HG03064 (cell line): ENCODE results near the gene PGM5.

Experiments used
- ATAC-seq: cut with Tn5 transposase; IDR thresholded peaks from one replicate; pipeline ENCODE4 v1.9.1; 2021; ENCODE audit warnings: low read depth; ENCODE audit not compliant: unreplicated experiment

PGM5 gene

GRCh38 chr9:68492806-68493205 lies 136.4 kb downstream of the PGM5 start:
- ATAC-seq = no peak

- no peak for ATAC-seq
These were observed 137.1 kb downstream of the PGM5 start for GRCh38 chr9:68493541-68493940.

GRCh38 chr9:68493958-68494577 lies 137.7 kb downstream of the PGM5 start:
- no peak for ATAC-seq

GRCh38 chr9:68495247-68495646 lies 138.8 kb downstream of the PGM5 start:
- no peak for ATAC-seq

GRCh38 chr9:68496356-68496755 lies 139.9 kb downstream of the PGM5 start:
- no peak for ATAC-seq

GRCh38 chr9:68497629-68498028 lies 141.2 kb downstream of the PGM5 start:
- no peak for ATAC-seq

GRCh38 chr9:68498816-68499215 lies 142.4 kb downstream of the PGM5 start:
- ATAC-seq = no peak

- no peak for ATAC-seq
These were observed 144.3 kb downstream of the PGM5 start for GRCh38 chr9:68500457-68501381.

GRCh38 chr9:68502279-68502678 lies 145.9 kb downstream of the PGM5 start:
- no peak for ATAC-seq

- no peak for ATAC-seq
These were observed 149.4 kb downstream of the PGM5 start for GRCh38 chr9:68505681-68506409.

GRCh38 chr9:68506551-68506950 lies 150.1 kb downstream of the PGM5 start:
- ATAC-seq = no peak

GRCh38 chr9:68507130-68507805 lies 150.9 kb downstream of the PGM5 start:
- no peak for ATAC-seq

- no peak for ATAC-seq
These were observed 151.4 kb downstream of the PGM5 start for GRCh38 chr9:68507806-68508145.

- ATAC-seq = no peak
These were observed 152.1 kb downstream of the PGM5 start for GRCh38 chr9:68508547-68508946.

- ATAC-seq = no peak
These were observed 153.3 kb downstream of the PGM5 start for GRCh38 chr9:68509689-68510088.

GRCh38 chr9:68513385-68513784 lies 157.0 kb downstream of the PGM5 start:
- no peak for ATAC-seq

GRCh38 chr9:68513981-68514380 lies 157.6 kb downstream of the PGM5 start:
- ATAC-seq = no peak

- no peak for ATAC-seq
These were observed 159.1 kb downstream of the PGM5 start for GRCh38 chr9:68515326-68516017.

- ATAC-seq = no peak
These were observed 165.7 kb downstream of the PGM5 start for GRCh38 chr9:68522131-68522530.

- no peak for ATAC-seq
These were observed 166.5 kb downstream of the PGM5 start for GRCh38 chr9:68522954-68523353.
